Ammon's horn (tissue), 1 donor: Measurements from ENCODE around the gene CBY1.
"Not testable (repeated sequence)": the region's sequence is repeated elsewhere in the genome, so short reads cannot be mapped to it uniquely, and the experiment has no call there.

ENCODE experiments used
- DNase-seq: peaks from one replicate; pipeline ENCODE4 v3.0.0-alpha.2; 2016; ENCODE audit warnings: low spot score

CBY1 gene

GRCh38 chr22:38656256-38657044 is at the start of gene CBY1, which contains the start of gene FAM227A:
TSS of gene CBY1 (plus strand) at chr22:38656638. CDS start at chr22:38668055, 11,417 bp downstream.
TSS of gene FAM227A (minus strand) at chr22:38656392. CDS start at chr22:38650168, 6,224 bp downstream.
- DNase-seq = peak; percentile 94

DNA sequence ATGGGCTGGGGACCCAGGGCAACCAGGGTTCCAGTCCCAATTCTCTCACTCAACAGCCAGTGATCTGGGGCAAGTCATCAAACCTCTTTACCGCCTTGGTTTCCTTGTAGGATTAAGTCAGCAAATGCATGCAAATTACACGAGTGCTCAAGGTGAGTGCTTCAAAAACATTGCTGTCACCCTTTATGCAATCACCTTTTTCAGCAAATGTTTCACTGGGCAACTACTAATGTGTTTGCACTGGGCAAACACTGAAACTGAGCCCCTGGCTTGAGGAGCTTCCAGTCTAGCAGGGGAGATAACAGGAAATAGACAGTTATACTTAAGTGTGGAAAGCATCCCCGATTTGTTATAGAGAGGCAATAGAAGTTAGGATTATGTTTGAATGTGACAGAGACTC is 48.8 kb upstream of the CBY1 start:
- no peak for DNase-seq

- peak; percentile 35 for DNase-seq
Measured at GRCh38 chr22:38608992-38609750, 47.3 kb upstream of the CBY1 start.

- DNase-seq = no peak
Measured at GRCh38 chr22:38610234-38610633, 46.2 kb upstream of the CBY1 start.

- no peak for DNase-seq
Measured at GRCh38 chr22:38611559-38611958, 44.9 kb upstream of the CBY1 start.

- DNase-seq = no peak
Measured at GRCh38 chr22:38612217-38613006, 44.0 kb upstream of the CBY1 start.

DNA sequence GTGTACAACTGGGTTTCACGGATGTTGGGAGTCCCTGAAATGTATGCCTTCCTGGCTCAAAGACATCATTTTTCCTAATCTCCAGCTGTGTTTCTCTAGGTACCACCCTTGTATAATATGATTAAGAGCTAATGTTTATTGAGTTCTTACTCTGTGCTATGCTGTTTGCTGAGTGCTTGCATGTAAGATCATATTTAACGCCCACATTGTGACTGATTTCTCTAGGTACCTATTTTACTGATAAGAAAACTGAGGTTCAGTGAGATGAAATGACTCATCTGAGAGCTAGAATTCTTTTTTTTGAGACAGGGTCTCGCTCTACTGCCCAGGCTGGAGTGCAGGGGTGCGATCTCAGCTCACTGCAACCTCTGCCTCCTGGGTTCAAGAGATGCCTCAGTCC is 42.9 kb upstream of the CBY1 start:
- no peak for DNase-seq

DNA sequence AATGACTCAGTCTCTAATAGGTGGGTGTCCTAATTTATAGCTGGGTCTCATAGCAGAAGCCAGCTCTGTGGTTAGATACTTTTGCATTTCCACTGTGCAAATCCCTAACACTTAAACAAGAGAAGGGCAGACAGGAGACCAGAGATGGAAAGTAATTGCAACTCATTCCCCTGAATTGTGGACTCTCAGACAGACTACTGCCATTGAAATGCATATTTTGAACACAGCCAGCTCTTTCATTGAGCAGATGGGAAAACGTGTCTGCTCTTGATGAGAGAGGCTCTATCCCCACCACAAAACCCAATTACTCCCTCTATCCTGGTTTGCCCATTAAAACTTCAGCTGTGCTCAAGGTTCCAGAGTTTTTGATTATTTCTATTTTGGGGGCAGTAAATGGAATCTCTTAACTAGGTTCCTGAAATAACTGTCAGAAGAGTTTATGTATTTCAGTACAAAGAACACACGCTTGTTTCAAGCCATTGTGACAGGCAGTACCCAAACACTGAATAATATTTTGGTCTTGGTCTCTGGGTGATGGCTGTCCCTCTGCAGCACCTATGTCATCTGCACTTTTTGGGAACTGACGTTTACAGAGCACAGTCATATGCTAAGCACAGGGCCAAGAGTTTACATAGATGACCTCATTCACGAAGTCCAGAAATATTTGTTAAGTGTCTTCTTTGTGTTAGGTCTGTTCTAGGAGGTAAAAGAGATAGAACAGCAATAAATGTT is 41.9 kb upstream of the CBY1 start:
- DNase-seq = no peak

DNA sequence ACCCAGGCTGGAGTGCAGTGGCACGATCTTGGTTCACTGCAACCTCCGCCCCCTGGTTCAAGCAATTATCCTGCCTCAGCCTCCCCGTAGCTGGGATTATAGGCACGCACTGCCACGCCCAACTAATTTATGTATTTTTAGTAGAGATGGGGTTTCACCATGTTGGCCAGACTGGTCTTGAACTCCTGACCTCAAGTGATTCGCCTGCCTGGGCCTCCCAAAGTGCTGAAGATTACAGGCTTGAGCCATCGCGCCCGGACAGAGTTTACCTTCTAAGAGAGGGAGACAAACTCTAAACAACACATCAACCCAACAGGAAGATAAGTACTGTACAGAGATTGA is 41.4 kb upstream of the CBY1 start:
- DNase-seq = not testable (repeated sequence)

GRCh38 chr22:38618258-38618657 is 38.2 kb upstream of the CBY1 start:
- DNase-seq = no peak

DNA sequence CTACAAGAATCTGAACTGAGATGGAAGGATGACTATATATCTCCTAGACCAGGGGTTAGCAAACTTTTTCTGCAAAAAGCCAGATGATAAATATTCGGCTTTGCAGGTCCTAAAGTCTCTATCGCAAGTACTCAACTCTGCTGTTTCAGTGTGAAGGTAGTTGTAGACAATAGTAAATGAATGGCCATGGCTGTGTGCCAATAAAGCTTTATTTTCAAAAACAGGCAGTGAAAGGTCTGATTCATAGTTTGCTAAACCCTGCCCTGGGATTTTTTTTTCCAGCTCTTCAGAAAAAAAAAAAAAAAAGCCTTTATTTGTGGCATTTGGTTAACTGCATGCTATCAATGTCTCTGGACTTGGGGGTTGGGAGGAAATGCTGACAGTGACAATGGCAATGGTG is 37.8 kb upstream of the CBY1 start:
- no peak for DNase-seq

GRCh38 chr22:38623351-38623750 is 33.1 kb upstream of the CBY1 start:
- DNase-seq = no peak

- DNase-seq = no peak
Measured at GRCh38 chr22:38628444-38628843, 28.0 kb upstream of the CBY1 start.

DNA sequence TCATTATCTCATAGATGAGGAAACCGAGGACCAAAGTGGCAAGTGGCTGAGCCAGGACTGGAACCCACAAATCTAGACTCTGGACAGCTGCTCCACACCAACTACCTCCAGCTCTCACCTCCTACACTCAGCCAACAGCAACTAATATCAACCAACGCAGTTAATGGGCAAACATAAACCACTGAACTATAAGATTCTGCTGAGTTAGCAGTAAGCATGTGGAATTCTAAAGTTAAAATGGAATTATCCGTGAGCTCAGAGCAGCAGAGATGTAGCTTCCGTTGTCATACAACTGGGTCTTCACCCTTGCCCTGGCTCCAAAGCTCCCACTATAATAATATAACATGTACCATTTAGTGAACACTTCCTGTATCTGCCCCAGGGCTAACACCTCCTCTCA is 27.3 kb upstream of the CBY1 start:
- DNase-seq = no peak

- no peak for DNase-seq
Measured at GRCh38 chr22:38631724-38632123, 24.7 kb upstream of the CBY1 start.

- no peak for DNase-seq
Measured at GRCh38 chr22:38632528-38632927, 23.9 kb upstream of the CBY1 start.

GRCh38 chr22:38638216-38638615 is 18.2 kb upstream of the CBY1 start:
- no peak for DNase-seq

DNA sequence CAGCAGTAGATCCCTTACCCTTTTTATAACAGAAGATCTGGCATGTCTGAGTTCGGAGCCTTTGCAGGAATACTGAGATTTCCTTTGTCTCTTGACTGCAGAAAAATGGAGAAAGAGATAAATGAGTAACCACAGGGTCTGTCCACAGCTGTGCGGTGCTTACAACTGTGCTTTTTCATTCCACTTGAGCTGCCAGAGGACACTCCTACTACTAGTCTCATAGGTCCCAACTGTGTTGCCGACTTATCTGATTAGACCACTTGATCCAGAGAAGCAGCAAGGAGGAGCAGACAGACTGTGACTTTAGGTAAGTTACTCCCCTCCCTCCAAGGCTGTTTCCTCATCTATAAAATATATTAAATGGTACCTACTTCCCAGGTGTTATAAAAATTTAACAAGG is 17.7 kb upstream of the CBY1 start:
- no peak for DNase-seq

DNA sequence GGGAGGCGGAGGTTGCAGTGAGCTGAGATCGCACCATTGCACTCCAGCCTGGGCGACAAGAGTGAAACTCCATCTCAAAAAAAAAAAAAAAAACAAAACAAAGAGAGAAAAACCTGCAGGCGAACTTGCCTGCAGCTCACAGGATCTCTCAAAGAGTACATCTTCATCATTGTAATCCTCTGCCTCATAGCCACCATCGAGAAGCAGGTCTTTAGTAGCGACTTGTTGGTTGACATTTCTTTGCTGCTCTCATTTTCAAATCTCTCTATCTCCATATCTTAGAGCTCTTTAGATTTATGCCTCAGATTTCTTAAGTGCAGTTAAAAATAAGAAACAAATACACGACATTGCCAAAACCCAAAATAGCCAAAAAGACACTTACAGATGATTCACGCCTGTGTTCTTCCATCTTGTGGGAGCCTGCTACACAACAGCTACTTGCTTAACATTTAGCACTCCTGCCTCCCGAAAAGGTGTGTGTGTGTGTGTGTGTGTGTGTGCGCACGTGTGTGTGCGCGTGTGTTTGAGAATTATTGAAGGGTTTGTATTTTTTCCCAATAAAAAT is 14.9 kb upstream of the CBY1 start:
- no peak for DNase-seq

- not testable (repeated sequence) for DNase-seq
Measured at GRCh38 chr22:38644245-38644644, 12.2 kb upstream of the CBY1 start.

GRCh38 chr22:38645430-38645829 is 11.0 kb upstream of the CBY1 start:
- DNase-seq = no peak
